ENCODE data around the gene FBLN7.

- TF ChIP-seq PBX3 (CRISPR knock-in tag; IDR thresholded peaks at IDR 0.05) (no peak), PATZ1 (tag by site-specific recombination; IDR thresholded peaks at IDR 0.05) (no peak)
- TF ChIP-seq, protein P1, sequence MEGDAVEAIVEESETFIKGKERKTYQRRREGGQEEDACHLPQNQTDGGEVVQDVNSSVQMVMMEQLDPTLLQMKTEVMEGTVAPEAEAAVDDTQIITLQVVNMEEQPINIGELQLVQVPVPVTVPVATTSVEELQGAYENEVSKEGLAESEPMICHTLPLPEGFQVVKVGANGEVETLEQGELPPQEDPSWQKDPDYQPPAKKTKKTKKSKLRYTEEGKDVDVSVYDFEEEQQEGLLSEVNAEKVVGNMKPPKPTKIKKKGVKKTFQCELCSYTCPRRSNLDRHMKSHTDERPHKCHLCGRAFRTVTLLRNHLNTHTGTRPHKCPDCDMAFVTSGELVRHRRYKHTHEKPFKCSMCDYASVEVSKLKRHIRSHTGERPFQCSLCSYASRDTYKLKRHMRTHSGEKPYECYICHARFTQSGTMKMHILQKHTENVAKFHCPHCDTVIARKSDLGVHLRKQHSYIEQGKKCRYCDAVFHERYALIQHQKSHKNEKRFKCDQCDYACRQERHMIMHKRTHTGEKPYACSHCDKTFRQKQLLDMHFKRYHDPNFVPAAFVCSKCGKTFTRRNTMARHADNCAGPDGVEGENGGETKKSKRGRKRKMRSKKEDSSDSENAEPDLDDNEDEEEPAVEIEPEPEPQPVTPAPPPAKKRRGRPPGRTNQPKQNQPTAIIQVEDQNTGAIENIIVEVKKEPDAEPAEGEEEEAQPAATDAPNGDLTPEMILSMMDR (tag by site-specific recombination; IDR thresholded peaks at IDR 0.05) = no peak
Measured at GRCh38 chr2:112154246-112155117, 16.3 kb downstream of the FBLN7 start.

Data from HEK293 (cell line).